GM12878 (cell line): ENCODE measurements around the gene GNAT1. TPM values are rescaled to one million over a fixed set of nuclear protein-coding genes. Genes with fewer than 3 reads are reported as not detected.
A peak's percentile ranks its signal among the peaks of the same experiment; 100 is the strongest.

Experiments
- ASH2L ChIP-seq: fragments of 300-600, 200-600 bp; sonication (generic); IDR thresholded peaks from 2 replicates; pipeline ENCODE4 v1.6.1; 2017; ENCODE audit warnings: low read depth, mild to moderate bottlenecking, borderline replicate concordance
- BCL11A ChIP-seq: IDR thresholded peaks from 2 replicates; pipeline ENCODE4 v1.6.1; 2011; ENCODE audit warnings: low read depth, low read length
- BRCA1 ChIP-seq: IDR thresholded peaks from 2 replicates; pipeline ENCODE4 v1.6.1; 2011; ENCODE audit warnings: low read depth, low read length, improper control_type of control experiment
- CBFB ChIP-seq: IDR thresholded peaks from 2 replicates; pipeline ENCODE4 v1.6.1; 2016; ENCODE audit warnings: antibody characterized with exemption, low read depth
- EP300 ChIP-seq, 2 experiments: fragments of 150-350 bp in 1 of 2; IDR thresholded peaks; 2 replicates each; pipeline ENCODE4 v1.6.1; 2011 to 2012; ENCODE audit warnings: low read depth in 2 of 2, low read length in 2 of 2, borderline replicate concordance in 1 of 2, improper control_type of control experiment in 1 of 2, inconsistent platforms in 1 of 2; ENCODE audit not compliant: control insufficient read depth in 1 of 2
- FOXM1 ChIP-seq: IDR thresholded peaks from 2 replicates; pipeline ENCODE4 v1.6.1; 2012; ENCODE audit warnings: low read depth, mild to moderate bottlenecking, inconsistent platforms, low read length, moderate library complexity
- IKZF1 ChIP-seq: fragments of 450-650 bp; conservative IDR thresholded peaks from 2 replicates; pipeline ENCODE4 v1.6.1; 2017; ENCODE audit warnings: antibody characterized with exemption, mild to moderate bottlenecking
- IKZF2 ChIP-seq, 2 experiments: fragments of 450-650 bp; IDR thresholded peaks; 2 replicates each; pipeline ENCODE4 v1.6.1; 2017; ENCODE audit warnings: mild to moderate bottlenecking in 2 of 2, moderate library complexity in 2 of 2
- KDM1A ChIP-seq: fragments of 200-600 bp; sonication (generic); IDR thresholded peaks from 2 replicates; pipeline ENCODE4 v1.6.1; 2016; ENCODE audit warnings: borderline replicate concordance
- NFIC ChIP-seq: IDR thresholded peaks from 2 replicates; pipeline ENCODE4 v1.6.1; 2012; ENCODE audit warnings: low read depth, mild to moderate bottlenecking, inconsistent platforms, low read length, moderate library complexity
- NFXL1 ChIP-seq: fragments of 450-650 bp; IDR thresholded peaks from 2 replicates; pipeline ENCODE4 v1.6.1; 2017; ENCODE audit warnings: antibody characterized with exemption, mild to moderate bottlenecking, borderline replicate concordance
- NFYA ChIP-seq: IDR thresholded peaks from 2 replicates; pipeline ENCODE4 v1.6.1; 2011; ENCODE audit warnings: low read depth, mild to moderate bottlenecking, low read length, improper control_type of control experiment, borderline replicate concordance
- NRF1 ChIP-seq: conservative IDR thresholded peaks from 2 replicates; pipeline ENCODE4 v1.6.1; 2011; ENCODE audit warnings: mild to moderate bottlenecking, low read depth, low read length, improper control_type of control experiment
- POLR2AphosphoS5 ChIP-seq: IDR thresholded peaks from 2 replicates; pipeline ENCODE4 v1.6.1; 2011; ENCODE audit warnings: mild to moderate bottlenecking, low read length, inconsistent platforms
- RAD21 ChIP-seq: IDR thresholded peaks from 2 replicates; pipeline ENCODE4 v1.6.1; 2011; ENCODE audit warnings: mild to moderate bottlenecking, low read depth, low read length, moderate library complexity; ENCODE audit not compliant: insufficient read depth
- RCOR1 ChIP-seq: conservative IDR thresholded peaks from 2 replicates; pipeline ENCODE4 v1.6.1; 2012; ENCODE audit warnings: low read depth, low read length, improper control_type of control experiment
- RUNX3 ChIP-seq: IDR thresholded peaks from 2 replicates; pipeline ENCODE4 v1.6.1; 2012; ENCODE audit warnings: low read length, inconsistent platforms
- SPI1 ChIP-seq: IDR thresholded peaks from 2 replicates; pipeline ENCODE4 v1.6.1; 2011; ENCODE audit warnings: low read depth, mild to moderate bottlenecking, low read length, moderate library complexity, borderline replicate concordance; ENCODE audit not compliant: insufficient read depth
- SREBF2 ChIP-seq: IDR thresholded peaks from 2 replicates; pipeline ENCODE4 v1.6.1; 2012; ENCODE audit warnings: mild to moderate bottlenecking, low read length
- SUZ12 ChIP-seq: fragments of 200-600 bp; sonication (generic); IDR thresholded peaks from one replicate; pipeline ENCODE4 v1.6.1; 2018; ENCODE audit warnings: antibody characterized with exemption, mild to moderate bottlenecking; ENCODE audit not compliant: unreplicated experiment
- TBL1XR1 ChIP-seq: IDR thresholded peaks from 2 replicates; pipeline ENCODE4 v1.6.1; 2012; ENCODE audit warnings: low read depth, low read length, improper control_type of control experiment
- ZNF24 ChIP-seq: fragments of 450-650 bp; IDR thresholded peaks from 2 replicates; pipeline ENCODE4 v1.6.1; 2017; ENCODE audit warnings: antibody characterized with exemption, mild to moderate bottlenecking
- ZNF622 ChIP-seq: fragments of 450-650 bp; IDR thresholded peaks from 2 replicates; pipeline ENCODE4 v1.6.1; 2017; ENCODE audit warnings: mild to moderate bottlenecking, inconsistent platforms
- polyA plus RNA-seq, 11 experiments: library from polyadenylated mRNA; depleted of rRNA in 4 of 11; unstranded in 6 of 11; stranded (reverse) in 5 of 11; fragments of >200 nt; fragmentation: Nextera tagmentation in 4 of 11; fragmentation: Illumina TruSeq in 1 of 11; extraction: Ambion mirVana in 4 of 11; extraction: Trizol in 1 of 11; gene quantifications; 1 replicate in 1 of 11; 2 replicates in 10 of 11; pipeline versions ENCODE4 v1.2.1 to v1.2.3, GENCODE V29; 2011 to 2016; ENCODE audit warnings: inconsistent platforms in 2 of 11, missing spikeins in 2 of 11, low read depth in 1 of 11
- total RNA-seq, 4 experiments: library from RNA; depleted of rRNA in 3 of 4; stranded (reverse); fragments of >200 nt in 3 of 4; fragmentation: Illumina TruSeq in 1 of 4; extraction: Trizol in 1 of 4; gene quantifications; 2 replicates each; pipeline versions ENCODE4 v1.2.1 to v1.2.3, GENCODE V29; 2013 to 2021
- TF ChIP-seq, protein P1 (sequence below): IDR thresholded peaks from 2 replicates; pipeline ENCODE4 v1.6.1; 2012; ENCODE audit warnings: low read depth, low read length, improper control_type of control experiment
- TF ChIP-seq, protein P2 (sequence below): fragments of 450-650 bp; IDR thresholded peaks from 2 replicates; pipeline ENCODE4 v1.6.1; 2016; ENCODE audit warnings: mild to moderate bottlenecking
- TF ChIP-seq, protein P3 (sequence below): fragments of 450-650 bp; IDR thresholded peaks from 2 replicates; pipeline ENCODE4 v1.6.1; 2016; ENCODE audit warnings: mild to moderate bottlenecking
- TF ChIP-seq, protein P4 (sequence below): fragments of 450-650 bp; IDR thresholded peaks from 2 replicates; pipeline ENCODE4 v1.6.1; 2017; ENCODE audit warnings: low read depth, mild to moderate bottlenecking, moderate library complexity

The GNAT1 gene
- total and polyA plus RNA-seq, 10 of the 15 experiments (the other 5 are each of a cell fraction or from before 2014, with no cell fraction given): not detected

DNA sequence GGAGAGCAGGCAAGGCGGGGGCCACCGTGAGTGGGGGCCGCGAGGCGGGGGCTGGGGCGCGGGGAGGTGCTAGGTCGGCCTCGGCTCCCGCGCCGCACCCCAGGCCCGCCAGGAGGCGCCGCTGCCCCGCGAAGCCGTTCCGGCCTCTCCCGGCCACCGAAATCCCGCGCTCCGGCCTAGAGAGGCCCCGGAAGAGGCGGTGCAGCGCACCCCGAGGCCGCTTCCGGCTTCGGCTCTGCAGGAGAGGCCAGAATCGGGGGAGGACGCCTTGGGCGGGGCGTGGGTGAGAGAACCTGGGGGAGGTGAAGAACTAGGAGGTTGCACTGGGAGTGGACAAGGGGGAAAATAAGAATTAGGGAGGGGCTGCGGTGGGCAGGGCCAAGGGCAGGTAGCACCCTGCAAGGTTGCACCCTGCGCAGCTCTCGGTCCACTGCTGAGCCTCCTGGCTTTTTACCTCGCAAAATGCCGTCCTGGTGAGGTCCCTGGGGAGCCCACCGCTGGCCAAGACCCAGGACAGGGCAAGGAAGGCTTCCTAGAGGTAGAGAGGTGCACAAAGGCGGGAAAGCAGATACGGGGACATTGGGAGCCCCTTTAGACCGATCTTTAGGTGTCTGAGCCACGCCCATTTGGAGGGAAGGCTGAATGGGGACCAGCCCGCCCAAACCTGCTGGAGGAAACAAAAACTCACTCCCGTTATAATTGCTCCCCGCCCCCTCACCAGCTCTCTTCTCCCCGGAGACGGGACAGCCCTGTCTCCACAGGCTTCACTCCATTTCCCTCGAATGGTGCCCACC lies 36.2 kb downstream of the GNAT1 start (continued):
- TF ChIP-seq EP300 (IDR thresholded peaks at IDR 0.05; ENCODE audit: borderline replicate concordance in 1 of 2, control insufficient read depth in 1 of 2, low read depth in 2 of 2, low read length in 2 of 2) (no peak), SPI1 (no peak), SREBF2 (0 out of 2 replicates have a peak, but pooled peaks have one; percentile 18), ZNF24 (peak; percentile 70; the same call in 1 of the 2 replicates), IKZF1 (peak; percentile 82), ZNF622 (no peak), IKZF2 (IDR thresholded peaks at IDR 0.05) (0 out of 4 replicates have a peak, but pooled peaks of 1 of the 2 experiments have one; percentile 16), NFXL1 (no peak), RUNX3 (peak; percentile 66), SUZ12 (no peak), TBL1XR1 (peak; percentile 61), NFYA (no peak), NRF1 (no peak), POLR2AphosphoS5 (peak; percentile 66; the same call in 1 of the 2 replicates), FOXM1 (no peak), RAD21 (peak; percentile 88), NFIC (no peak), ASH2L (no peak), BCL11A (no peak), KDM1A (no peak), CBFB (peak; percentile 56; the same call in 1 of the 2 replicates), RCOR1 (no peak), BRCA1 (no peak)
- TF ChIP-seq, protein P1, sequence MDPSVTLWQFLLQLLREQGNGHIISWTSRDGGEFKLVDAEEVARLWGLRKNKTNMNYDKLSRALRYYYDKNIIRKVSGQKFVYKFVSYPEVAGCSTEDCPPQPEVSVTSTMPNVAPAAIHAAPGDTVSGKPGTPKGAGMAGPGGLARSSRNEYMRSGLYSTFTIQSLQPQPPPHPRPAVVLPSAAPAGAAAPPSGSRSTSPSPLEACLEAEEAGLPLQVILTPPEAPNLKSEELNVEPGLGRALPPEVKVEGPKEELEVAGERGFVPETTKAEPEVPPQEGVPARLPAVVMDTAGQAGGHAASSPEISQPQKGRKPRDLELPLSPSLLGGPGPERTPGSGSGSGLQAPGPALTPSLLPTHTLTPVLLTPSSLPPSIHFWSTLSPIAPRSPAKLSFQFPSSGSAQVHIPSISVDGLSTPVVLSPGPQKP: peak; percentile 90
- TF ChIP-seq, protein P2, sequence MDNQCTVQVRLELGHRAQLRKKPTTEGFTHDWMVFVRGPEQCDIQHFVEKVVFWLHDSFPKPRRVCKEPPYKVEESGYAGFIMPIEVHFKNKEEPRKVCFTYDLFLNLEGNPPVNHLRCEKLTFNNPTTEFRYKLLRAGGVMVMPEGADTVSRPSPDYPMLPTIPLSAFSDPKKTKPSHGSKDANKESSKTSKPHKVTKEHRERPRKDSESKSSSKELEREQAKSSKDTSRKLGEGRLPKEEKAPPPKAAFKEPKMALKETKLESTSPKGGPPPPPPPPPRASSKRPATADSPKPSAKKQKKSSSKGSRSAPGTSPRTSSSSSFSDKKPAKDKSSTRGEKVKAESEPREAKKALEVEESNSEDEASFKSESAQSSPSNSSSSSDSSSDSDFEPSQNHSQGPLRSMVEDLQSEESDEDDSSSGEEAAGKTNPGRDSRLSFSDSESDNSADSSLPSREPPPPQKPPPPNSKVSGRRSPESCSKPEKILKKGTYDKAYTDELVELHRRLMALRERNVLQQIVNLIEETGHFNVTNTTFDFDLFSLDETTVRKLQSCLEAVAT: no peak
- TF ChIP-seq, protein P3, sequence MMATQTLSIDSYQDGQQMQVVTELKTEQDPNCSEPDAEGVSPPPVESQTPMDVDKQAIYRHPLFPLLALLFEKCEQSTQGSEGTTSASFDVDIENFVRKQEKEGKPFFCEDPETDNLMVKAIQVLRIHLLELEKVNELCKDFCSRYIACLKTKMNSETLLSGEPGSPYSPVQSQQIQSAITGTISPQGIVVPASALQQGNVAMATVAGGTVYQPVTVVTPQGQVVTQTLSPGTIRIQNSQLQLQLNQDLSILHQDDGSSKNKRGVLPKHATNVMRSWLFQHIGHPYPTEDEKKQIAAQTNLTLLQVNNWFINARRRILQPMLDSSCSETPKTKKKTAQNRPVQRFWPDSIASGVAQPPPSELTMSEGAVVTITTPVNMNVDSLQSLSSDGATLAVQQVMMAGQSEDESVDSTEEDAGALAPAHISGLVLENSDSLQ: no peak
- TF ChIP-seq, protein P4, sequence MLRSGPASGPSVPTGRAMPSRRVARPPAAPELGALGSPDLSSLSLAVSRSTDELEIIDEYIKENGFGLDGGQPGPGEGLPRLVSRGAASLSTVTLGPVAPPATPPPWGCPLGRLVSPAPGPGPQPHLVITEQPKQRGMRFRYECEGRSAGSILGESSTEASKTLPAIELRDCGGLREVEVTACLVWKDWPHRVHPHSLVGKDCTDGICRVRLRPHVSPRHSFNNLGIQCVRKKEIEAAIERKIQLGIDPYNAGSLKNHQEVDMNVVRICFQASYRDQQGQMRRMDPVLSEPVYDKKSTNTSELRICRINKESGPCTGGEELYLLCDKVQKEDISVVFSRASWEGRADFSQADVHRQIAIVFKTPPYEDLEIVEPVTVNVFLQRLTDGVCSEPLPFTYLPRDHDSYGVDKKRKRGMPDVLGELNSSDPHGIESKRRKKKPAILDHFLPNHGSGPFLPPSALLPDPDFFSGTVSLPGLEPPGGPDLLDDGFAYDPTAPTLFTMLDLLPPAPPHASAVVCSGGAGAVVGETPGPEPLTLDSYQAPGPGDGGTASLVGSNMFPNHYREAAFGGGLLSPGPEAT: peak; percentile 36; the same call in 1 of the 2 replicates
